Measurements from ENCODE around the gene TP53RK. TPM values are rescaled to one million over a fixed set of nuclear protein-coding genes. Genes with fewer than 3 reads are reported as not detected.
A peak's percentile ranks its signal among the peaks of the same experiment; 100 is the strongest.

TP53RK gene
- total and polyA plus RNA-seq, 2 of the 13 experiments (the other 11 are each of a cell fraction or from before 2014, with no cell fraction given), result 12.9 to 25.5 TPM

DNA sequence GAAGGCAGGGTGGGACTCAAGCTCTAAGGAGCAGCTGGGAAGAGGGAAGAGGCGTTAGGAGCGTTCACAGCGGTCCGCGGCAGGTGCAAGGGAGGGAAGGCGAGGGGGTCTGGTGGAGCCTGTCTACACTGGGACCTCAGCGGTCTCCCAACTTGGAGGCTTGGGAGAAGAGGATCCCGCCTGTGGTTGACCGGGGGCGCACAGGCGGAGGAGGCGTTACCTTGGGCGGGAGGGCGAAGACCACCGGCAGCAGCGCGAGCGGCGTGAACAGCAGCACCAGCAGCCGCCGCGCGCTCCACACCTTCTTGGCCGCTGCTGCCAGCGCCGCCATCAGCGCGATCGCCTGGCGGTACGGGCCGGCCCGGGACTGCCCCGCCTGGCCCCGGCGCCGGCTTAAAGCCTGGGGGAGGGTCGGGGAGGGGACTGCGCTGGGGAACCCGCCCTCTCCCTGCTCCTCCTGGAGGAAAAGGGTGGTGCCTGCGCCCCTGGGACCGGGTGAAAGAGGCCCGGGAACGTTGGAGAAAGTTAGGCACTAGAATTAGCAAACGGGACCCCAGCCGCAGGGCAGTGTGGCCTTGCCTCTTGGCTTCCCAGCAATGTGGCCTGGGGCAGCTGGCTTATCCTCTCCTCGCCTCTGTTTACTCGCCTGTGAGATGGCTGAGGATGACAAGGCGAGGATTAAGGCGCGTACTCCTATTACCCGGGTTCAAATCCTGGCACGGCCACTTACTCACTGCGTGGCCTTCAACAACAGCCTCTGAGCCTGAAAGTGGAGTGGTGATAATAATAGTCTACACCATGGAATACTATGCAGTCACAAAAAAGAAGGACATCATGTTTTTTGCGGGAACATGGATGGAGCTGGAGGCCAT lies 37.9 kb downstream of the TP53RK start, which contains the start of gene SLC13A3 (continued):
- TF ChIP-seq ZNF331 (CRISPR knock-in tag; IDR thresholded peaks at IDR 0.05) (peak; percentile 86), EEA1 (CRISPR knock-in tag; IDR thresholded peaks at IDR 0.05; ENCODE audit: borderline replicate concordance) (peak; percentile 98; the same call in 1 of the 2 replicates), DR1 (CRISPR knock-in tag; IDR thresholded peaks at IDR 0.05) (peak; percentile 99), ZNF567 (CRISPR knock-in tag; IDR thresholded peaks at IDR 0.05; ENCODE audit: borderline replicate concordance) (peak; percentile 85; the same call in 1 of the 2 replicates), ZKSCAN1 (IDR thresholded peaks at IDR 0.05; ENCODE audit: low read length) (0 out of 2 replicates have a peak, but pooled peaks have one; percentile 49), AKAP8 (CRISPR knock-in tag; IDR thresholded peaks at IDR 0.05) (peak; percentile 27; the same call in 1 of the 2 replicates), MTA3 (CRISPR knock-in tag; IDR thresholded peaks at IDR 0.05) (no peak), KLF6 (CRISPR knock-in tag; IDR thresholded peaks at IDR 0.05) (peak; percentile 71), ELF1 (CRISPR knock-in tag; IDR thresholded peaks at IDR 0.05) (0 out of 2 replicates have a peak, but pooled peaks have one; percentile 17), NR2F6 (IDR thresholded peaks at IDR 0.05) (no peak), NR2F6 (CRISPR knock-in tag; IDR thresholded peaks at IDR 0.05) (peak; percentile 34; the same call in 1 of the 2 replicates), SP5 (CRISPR knock-in tag; IDR thresholded peaks at IDR 0.05; ENCODE audit: borderline replicate concordance, low read depth) (peak; percentile 48; the same call in 1 of the 2 replicates), ZNF619 (CRISPR knock-in tag; IDR thresholded peaks at IDR 0.05) (peak; percentile 95)
- TF ChIP-seq, protein P1, sequence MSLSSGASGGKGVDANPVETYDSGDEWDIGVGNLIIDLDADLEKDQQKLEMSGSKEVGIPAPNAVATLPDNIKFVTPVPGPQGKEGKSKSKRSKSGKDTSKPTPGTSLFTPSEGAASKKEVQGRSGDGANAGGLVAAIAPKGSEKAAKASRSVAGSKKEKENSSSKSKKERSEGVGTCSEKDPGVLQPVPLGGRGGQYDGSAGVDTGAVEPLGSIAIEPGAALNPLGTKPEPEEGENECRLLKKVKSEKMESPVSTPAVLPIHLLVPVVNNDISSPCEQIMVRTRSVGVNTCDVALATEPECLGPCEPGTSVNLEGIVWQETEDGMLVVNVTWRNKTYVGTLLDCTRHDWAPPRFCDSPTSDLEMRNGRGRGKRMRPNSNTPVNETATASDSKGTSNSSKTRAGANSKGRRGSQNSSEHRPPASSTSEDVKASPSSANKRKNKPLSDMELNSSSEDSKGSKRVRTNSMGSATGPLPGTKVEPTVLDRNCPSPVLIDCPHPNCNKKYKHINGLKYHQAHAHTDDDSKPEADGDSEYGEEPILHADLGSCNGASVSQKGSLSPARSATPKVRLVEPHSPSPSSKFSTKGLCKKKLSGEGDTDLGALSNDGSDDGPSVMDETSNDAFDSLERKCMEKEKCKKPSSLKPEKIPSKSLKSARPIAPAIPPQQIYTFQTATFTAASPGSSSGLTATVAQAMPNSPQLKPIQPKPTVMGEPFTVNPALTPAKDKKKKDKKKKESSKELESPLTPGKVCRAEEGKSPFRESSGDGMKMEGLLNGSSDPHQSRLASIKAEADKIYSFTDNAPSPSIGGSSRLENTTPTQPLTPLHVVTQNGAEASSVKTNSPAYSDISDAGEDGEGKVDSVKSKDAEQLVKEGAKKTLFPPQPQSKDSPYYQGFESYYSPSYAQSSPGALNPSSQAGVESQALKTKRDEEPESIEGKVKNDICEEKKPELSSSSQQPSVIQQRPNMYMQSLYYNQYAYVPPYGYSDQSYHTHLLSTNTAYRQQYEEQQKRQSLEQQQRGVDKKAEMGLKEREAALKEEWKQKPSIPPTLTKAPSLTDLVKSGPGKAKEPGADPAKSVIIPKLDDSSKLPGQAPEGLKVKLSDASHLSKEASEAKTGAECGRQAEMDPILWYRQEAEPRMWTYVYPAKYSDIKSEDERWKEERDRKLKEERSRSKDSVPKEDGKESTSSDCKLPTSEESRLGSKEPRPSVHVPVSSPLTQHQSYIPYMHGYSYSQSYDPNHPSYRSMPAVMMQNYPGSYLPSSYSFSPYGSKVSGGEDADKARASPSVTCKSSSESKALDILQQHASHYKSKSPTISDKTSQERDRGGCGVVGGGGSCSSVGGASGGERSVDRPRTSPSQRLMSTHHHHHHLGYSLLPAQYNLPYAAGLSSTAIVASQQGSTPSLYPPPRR (CRISPR knock-in tag; IDR thresholded peaks at IDR 0.05; ENCODE audit: borderline replicate concordance), result peak; percentile 16; the same call in 1 of the 2 replicates
- TF ChIP-seq, protein P2, sequence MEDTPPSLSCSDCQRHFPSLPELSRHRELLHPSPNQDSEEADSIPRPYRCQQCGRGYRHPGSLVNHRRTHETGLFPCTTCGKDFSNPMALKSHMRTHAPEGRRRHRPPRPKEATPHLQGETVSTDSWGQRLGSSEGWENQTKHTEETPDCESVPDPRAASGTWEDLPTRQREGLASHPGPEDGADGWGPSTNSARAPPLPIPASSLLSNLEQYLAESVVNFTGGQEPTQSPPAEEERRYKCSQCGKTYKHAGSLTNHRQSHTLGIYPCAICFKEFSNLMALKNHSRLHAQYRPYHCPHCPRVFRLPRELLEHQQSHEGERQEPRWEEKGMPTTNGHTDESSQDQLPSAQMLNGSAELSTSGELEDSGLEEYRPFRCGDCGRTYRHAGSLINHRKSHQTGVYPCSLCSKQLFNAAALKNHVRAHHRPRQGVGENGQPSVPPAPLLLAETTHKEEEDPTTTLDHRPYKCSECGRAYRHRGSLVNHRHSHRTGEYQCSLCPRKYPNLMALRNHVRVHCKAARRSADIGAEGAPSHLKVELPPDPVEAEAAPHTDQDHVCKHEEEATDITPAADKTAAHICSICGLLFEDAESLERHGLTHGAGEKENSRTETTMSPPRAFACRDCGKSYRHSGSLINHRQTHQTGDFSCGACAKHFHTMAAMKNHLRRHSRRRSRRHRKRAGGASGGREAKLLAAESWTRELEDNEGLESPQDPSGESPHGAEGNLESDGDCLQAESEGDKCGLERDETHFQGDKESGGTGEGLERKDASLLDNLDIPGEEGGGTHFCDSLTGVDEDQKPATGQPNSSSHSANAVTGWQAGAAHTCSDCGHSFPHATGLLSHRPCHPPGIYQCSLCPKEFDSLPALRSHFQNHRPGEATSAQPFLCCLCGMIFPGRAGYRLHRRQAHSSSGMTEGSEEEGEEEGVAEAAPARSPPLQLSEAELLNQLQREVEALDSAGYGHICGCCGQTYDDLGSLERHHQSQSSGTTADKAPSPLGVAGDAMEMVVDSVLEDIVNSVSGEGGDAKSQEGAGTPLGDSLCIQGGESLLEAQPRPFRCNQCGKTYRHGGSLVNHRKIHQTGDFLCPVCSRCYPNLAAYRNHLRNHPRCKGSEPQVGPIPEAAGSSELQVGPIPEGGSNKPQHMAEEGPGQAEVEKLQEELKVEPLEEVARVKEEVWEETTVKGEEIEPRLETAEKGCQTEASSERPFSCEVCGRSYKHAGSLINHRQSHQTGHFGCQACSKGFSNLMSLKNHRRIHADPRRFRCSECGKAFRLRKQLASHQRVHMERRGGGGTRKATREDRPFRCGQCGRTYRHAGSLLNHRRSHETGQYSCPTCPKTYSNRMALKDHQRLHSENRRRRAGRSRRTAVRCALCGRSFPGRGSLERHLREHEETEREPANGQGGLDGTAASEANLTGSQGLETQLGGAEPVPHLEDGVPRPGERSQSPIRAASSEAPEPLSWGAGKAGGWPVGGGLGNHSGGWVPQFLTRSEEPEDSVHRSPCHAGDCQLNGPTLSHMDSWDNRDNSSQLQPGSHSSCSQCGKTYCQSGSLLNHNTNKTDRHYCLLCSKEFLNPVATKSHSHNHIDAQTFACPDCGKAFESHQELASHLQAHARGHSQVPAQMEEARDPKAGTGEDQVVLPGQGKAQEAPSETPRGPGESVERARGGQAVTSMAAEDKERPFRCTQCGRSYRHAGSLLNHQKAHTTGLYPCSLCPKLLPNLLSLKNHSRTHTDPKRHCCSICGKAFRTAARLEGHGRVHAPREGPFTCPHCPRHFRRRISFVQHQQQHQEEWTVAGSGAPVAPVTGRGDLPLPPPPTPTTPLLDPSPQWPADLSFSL (CRISPR knock-in tag; IDR thresholded peaks at IDR 0.05), result peak; percentile 13; the same call in 1 of the 2 replicates
- TF ChIP-seq, protein P3, sequence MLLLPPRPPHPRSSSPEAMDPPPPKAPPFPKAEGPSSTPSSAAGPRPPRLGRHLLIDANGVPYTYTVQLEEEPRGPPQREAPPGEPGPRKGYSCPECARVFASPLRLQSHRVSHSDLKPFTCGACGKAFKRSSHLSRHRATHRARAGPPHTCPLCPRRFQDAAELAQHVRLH (CRISPR knock-in tag; IDR thresholded peaks at IDR 0.05; ENCODE audit: borderline replicate concordance, low read depth), result peak; percentile 22; the same call in 1 of the 2 replicates
- TF ChIP-seq, protein P4, sequence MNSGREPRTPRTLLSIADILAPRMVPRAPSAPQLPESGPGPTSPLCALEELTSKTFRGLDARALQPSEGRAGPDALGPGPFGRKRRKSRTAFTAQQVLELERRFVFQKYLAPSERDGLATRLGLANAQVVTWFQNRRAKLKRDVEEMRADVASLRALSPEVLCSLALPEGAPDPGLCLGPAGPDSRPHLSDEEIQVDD (CRISPR knock-in tag; IDR thresholded peaks at IDR 0.05; ENCODE audit: borderline replicate concordance), result peak; percentile 50; the same call in 1 of the 2 replicates

All from HepG2 (cell line).